ENCODE data around the gene COBL. TPM values are rescaled to one million over a fixed set of nuclear protein-coding genes. Genes with fewer than 3 reads are reported as not detected.

Gene COBL
- total RNA-seq, 1 experiment from 2014 or later: 51.4 TPM

- intact Hi-C loops (cut with micrococcal nuclease; ENCODE audit: unreplicated experiment): loop anchor here (1.0 to 5.0 kb wide), 5 partner anchors 62 to 716 kb away; no protein-coding TSS in a partner anchor
- BruUV-seq (replicated peaks): no TSS peak
- CTCF ChIA-PET: interaction anchor here (0.6 to 5.4 kb wide), 16 partner anchors 22 to 1310 kb away, joined by 3 to 100 read pairs (median 4); no protein-coding TSS in a partner anchor
- Histone ChIP-seq H3K9me2 (ENCODE audit: insufficient read depth) (no peaks in the 10 kb centered on the region), H3K79me2 (ENCODE audit: low read depth) (no peaks in the 10 kb centered on the region), H3K36me3 (ENCODE audit: low read depth) (no peaks in the 10 kb centered on the region), H3F3A (ENCODE audit: insufficient read depth, low read depth) (peaks cover 3% of the 10 kb centered on the region; the same call in 1 of the 2 replicates), H3K9me3 (ENCODE audit: insufficient read depth, low read depth) (no peaks in the 10 kb centered on the region), H2AFZ (no peak overlapping the region), H3K4me1 (replicated peaks; ENCODE audit: insufficient read depth) (peaks cover 5% of the 10 kb centered on the region; the same call in 1 of the 2 replicates), H3K27ac (no peak overlapping the region), H3K4me3 (no peak overlapping the region), H3K27me3 (ENCODE audit: insufficient read depth, low read depth) (no peaks in the 10 kb centered on the region), H3K4me2 (0 out of 2 replicates have a peak overlapping the region, but pooled peaks have one; percentile 7), H4K20me1 (ENCODE audit: insufficient read depth) (0 out of 2 replicates have a peak, but pooled peaks cover 5% of the 10 kb centered on the region)
- DNase-seq: peak; percentile 80 to 81
- TF ChIP-seq EZH2 (IDR thresholded peaks at IDR 0.05; ENCODE audit: low read depth) (no peak), CTCF (conservative IDR thresholded peaks at IDR 0.05) (peak; percentile 99)
- POLR2A ChIA-PET (ENCODE audit: unreplicated experiment): interaction anchor here (0.6 kb wide), 1 partner anchor 187 kb away, joined by 5 read pairs; no protein-coding TSS in a partner anchor
These were observed 153.8 kb downstream of the COBL start for GRCh38 chr7:51162724-51163329.

GRCh38 chr7:51161937-51162336 is 154.7 kb downstream of the COBL start:
- Histone ChIP-seq H2AFZ (no peak overlapping the region), H3K36me3 (ENCODE audit: low read depth) (no peaks in the 10 kb centered on the region), H3K27me3 (ENCODE audit: insufficient read depth, low read depth) (no peaks in the 10 kb centered on the region), H3K4me1 (replicated peaks; ENCODE audit: insufficient read depth) (peaks cover 5% of the 10 kb centered on the region; the same call in 1 of the 2 replicates), H3F3A (ENCODE audit: insufficient read depth, low read depth) (peaks cover 3% of the 10 kb centered on the region; the same call in 1 of the 2 replicates), H3K9me3 (ENCODE audit: insufficient read depth, low read depth) (no peaks in the 10 kb centered on the region), H3K27ac (no peak overlapping the region), H3K79me2 (ENCODE audit: low read depth) (no peaks in the 10 kb centered on the region), H3K9me2 (ENCODE audit: insufficient read depth) (no peaks in the 10 kb centered on the region), H3K4me2 (no peak overlapping the region), H3K4me3 (no peak overlapping the region), H4K20me1 (ENCODE audit: insufficient read depth) (0 out of 2 replicates have a peak, but pooled peaks cover 5% of the 10 kb centered on the region)
- intact Hi-C loops (cut with micrococcal nuclease; ENCODE audit: unreplicated experiment): loop anchor here (1.0 to 5.0 kb wide), 8 partner anchors 63 to 1070 kb away; no protein-coding TSS in a partner anchor
- no TSS peak for BruUV-seq (replicated peaks)
- CTCF ChIA-PET: interaction anchor here (0.6 to 5.4 kb wide), 12 partner anchors 44 to 1309 kb away, joined by 3 to 100 read pairs (median 7); no protein-coding TSS in a partner anchor
- POLR2A ChIA-PET (ENCODE audit: unreplicated experiment): no interaction called here
- TF ChIP-seq EZH2 (IDR thresholded peaks at IDR 0.05; ENCODE audit: low read depth) (no peak), CTCF (conservative IDR thresholded peaks at IDR 0.05) (no peak)
- no peak for DNase-seq

GRCh38 chr7:51160990-51161615 is 155.5 kb downstream of the COBL start:
- intact Hi-C loops (cut with micrococcal nuclease; ENCODE audit: unreplicated experiment): loop anchor here (1.0 to 5.0 kb wide), 5 partner anchors 544 to 1069 kb away; no protein-coding TSS in a partner anchor
- Histone ChIP-seq H3K4me2 (no peak overlapping the region), H3K27me3 (ENCODE audit: insufficient read depth, low read depth) (no peaks in the 10 kb centered on the region), H3K4me3 (no peak overlapping the region), H2AFZ (no peak overlapping the region), H3K79me2 (ENCODE audit: low read depth) (no peaks in the 10 kb centered on the region), H4K20me1 (ENCODE audit: insufficient read depth) (0 out of 2 replicates have a peak, but pooled peaks cover 5% of the 10 kb centered on the region), H3K36me3 (ENCODE audit: low read depth) (no peaks in the 10 kb centered on the region), H3K27ac (no peak overlapping the region), H3K9me2 (ENCODE audit: insufficient read depth) (no peaks in the 10 kb centered on the region), H3K4me1 (replicated peaks; ENCODE audit: insufficient read depth) (peaks cover 5% of the 10 kb centered on the region; the same call in 1 of the 2 replicates), H3K9me3 (ENCODE audit: insufficient read depth, low read depth) (no peaks in the 10 kb centered on the region), H3F3A (ENCODE audit: insufficient read depth, low read depth) (peaks cover 3% of the 10 kb centered on the region; the same call in 1 of the 2 replicates)
- ChIA-PET CTCF (interaction anchor here (0.5 to 5.4 kb wide), 11 partner anchors 17 to 1656 kb away, joined by 3 to 100 read pairs (median 4); no protein-coding TSS in a partner anchor), POLR2A (ENCODE audit: unreplicated experiment) (no interaction called here)
- peak; percentile 100 for TF ChIP-seq CTCF (conservative IDR thresholded peaks at IDR 0.05)
- no peak for TF ChIP-seq EZH2 (IDR thresholded peaks at IDR 0.05; ENCODE audit: low read depth)
- no TSS peak for BruUV-seq (replicated peaks)
- DNase-seq: peak; percentile 57 to 61
